HG03520 (cell line): ENCODE data around the gene APLN.

Source experiments
- ATAC-seq: cut with Tn5 transposase; IDR thresholded peaks from one replicate; pipeline ENCODE4 v1.9.1; 2021; ENCODE audit warnings: mild to moderate bottlenecking, moderate library complexity; ENCODE audit not compliant: unreplicated experiment

The APLN gene

DNA sequence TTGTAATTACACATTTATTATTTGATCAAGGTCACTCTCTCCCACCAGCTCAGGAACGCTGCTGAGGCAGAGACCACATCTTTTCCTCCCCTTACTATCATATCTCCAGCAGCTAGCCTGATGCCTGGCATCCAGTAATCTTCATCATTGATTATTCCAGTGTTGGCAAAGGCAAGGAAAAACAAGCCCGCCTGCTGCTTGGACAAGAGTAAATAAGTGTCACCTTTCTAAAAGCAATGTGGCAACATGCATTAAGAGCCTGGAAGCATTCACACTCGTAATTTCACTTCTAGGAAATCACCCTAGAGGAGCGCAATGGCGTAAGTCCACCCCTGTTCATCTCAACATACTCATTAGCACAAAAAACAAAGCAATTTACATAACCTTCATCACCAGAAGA is 54.8 kb downstream of the APLN start:
- no peak for ATAC-seq

- ATAC-seq: no peak
Measured at GRCh38 chrX:129599499-129599898, 55.3 kb downstream of the APLN start.

DNA sequence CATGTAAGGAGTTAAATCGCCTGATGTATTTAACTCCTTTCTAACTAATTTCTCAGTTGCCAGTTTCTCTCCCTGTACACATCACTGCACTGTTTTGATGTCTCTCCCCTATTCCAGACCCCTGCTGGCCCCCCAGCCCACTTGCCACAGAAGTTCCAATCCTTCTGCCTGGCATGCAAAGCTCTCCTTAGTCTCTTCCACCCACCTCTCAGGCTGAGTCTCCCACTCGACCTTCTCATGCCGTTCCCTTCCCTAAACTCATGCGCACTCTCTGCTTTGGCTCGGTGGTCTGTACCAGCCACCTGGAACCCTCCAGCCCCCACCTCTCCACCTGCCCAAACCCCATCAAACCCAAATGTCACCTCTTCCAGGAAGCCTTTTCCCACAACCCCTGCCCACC is 56.9 kb downstream of the APLN start:
- no peak for ATAC-seq

- ATAC-seq: no peak
Measured at GRCh38 chrX:129596077-129596476, 58.7 kb downstream of the APLN start.
